Lower leg skin (tissue), 4 donors: Measurements from ENCODE around the gene LIAS. TPM values are rescaled to one million over a fixed set of nuclear protein-coding genes. Genes with fewer than 3 reads are reported as not detected.

ENCODE experiments used
- DNase-seq, 2 donors: peaks; one replicate each; pipeline ENCODE4 v3.0.0-alpha.2; 2019; ENCODE audit warnings: low spot score in 2 of 2
- H3K4me3 ChIP-seq: fragments of 200-600 bp; sonication (generic); 2 replicates; pipeline ENCODE4 v1.5.1; 2017; ENCODE audit warnings: mild to moderate bottlenecking, low read depth; ENCODE audit not compliant: poor library complexity, severe bottlenecking
- CTCF ChIP-seq, 3 donors: fragments of 450-650 bp; IDR thresholded peaks; one replicate each; pipeline ENCODE4 v1.5.1; 2016; ENCODE audit warnings: antibody characterized with exemption in 3 of 3, mild to moderate bottlenecking in 3 of 3, moderate library complexity in 2 of 3
- POLR2A ChIP-seq, 2 donors: fragments of 450-650 bp; IDR thresholded peaks; one replicate each; pipeline ENCODE4 v1.6.1; 2016 to 2017; ENCODE audit warnings: antibody characterized with exemption in 2 of 2, mild to moderate bottlenecking in 1 of 2, moderate library complexity in 1 of 2
- WGBS, 2 donors: methylation state at CpG; one replicate each; pipeline ENCODE4 v1.1.5; 2018; 5-methylcytosine and 5-hydroxymethylcytosine counted together
- intact Hi-C: fragments of 100-400 bp; cut with DNase I; formaldehyde crosslinking; loops from one replicate; pipeline ENCODE4 v1.15.0; 2023; ENCODE audit warnings: low total_unique reads
- total RNA-seq, 4 donors: library from RNA; depleted of rRNA; stranded (reverse); fragments of >200 nt; gene quantifications; one replicate each; pipeline ENCODE4 v1.1.0, GENCODE V29; 2016

The LIAS gene
- total RNA-seq, 4 donors from 2014 or later, result 10.1 to 18.5 (median 12.4) TPM

GRCh38 chr4:39521253-39521919 is 62.5 kb downstream of the LIAS start:
- no peak for TF ChIP-seq POLR2A (IDR thresholded peaks at IDR 0.05)
- no peak for TF ChIP-seq CTCF (IDR thresholded peaks at IDR 0.05)
- intact Hi-C loops, result loop anchor here (10.0 kb wide), 1 partner anchor 113 kb away; the partner anchor contains the start of gene SMIM14
- WGBS, 2 donors, result 49 to 57% methylated on average over 5 of the region's 5 CpGs
- DNase-seq, result no peak
- no peak overlapping the region for H3K4me3 ChIP-seq

GRCh38 chr4:39522068-39522467 is 63.2 kb downstream of the LIAS start:
- H3K4me3 ChIP-seq, result no peak overlapping the region
- TF ChIP-seq CTCF (IDR thresholded peaks at IDR 0.05), result no peak
- TF ChIP-seq POLR2A (IDR thresholded peaks at IDR 0.05), result no peak
- intact Hi-C loops, result loop anchor here (10.0 kb wide), 1 partner anchor 113 kb away; the partner anchor contains the start of gene SMIM14
- DNase-seq, result no peak
- WGBS, 2 donors, result 19 to 66% methylated on average over 2 of the region's 2 CpGs

- intact Hi-C loops, result loop anchor here (10.0 kb wide), 1 partner anchor 110 kb away; the partner anchor contains the start of gene SMIM14
- DNase-seq, result no peak
- H3K4me3 ChIP-seq, result no peak overlapping the region
- TF ChIP-seq POLR2A (IDR thresholded peaks at IDR 0.05), result no peak
- WGBS, 2 donors, result 83% methylated on average over 7 of the region's 7 CpGs
Measured at GRCh38 chr4:39524161-39524957, 65.5 kb downstream of the LIAS start.

GRCh38 chr4:39525822-39526690 is 67.2 kb downstream of the LIAS start:
- 17% methylated on average over 9 of the region's 9 CpGs for WGBS, 2 donors
- peak overlapping the region; percentile 71 for H3K4me3 ChIP-seq
- TF ChIP-seq CTCF (IDR thresholded peaks at IDR 0.05), result no peak
- TF ChIP-seq POLR2A (IDR thresholded peaks at IDR 0.05), result no peak
- DNase-seq, result no peak
- intact Hi-C loops, result loop anchor here (10.0 kb wide), 1 partner anchor 109 kb away; the partner anchor contains the start of gene SMIM14

GRCh38 chr4:39526765-39527295 is 68.0 kb downstream of the LIAS start:
- DNase-seq, result peak; percentile 23 to 84
- intact Hi-C loops, result loop anchor here (10.0 kb wide), 1 partner anchor 108 kb away; the partner anchor contains the start of gene SMIM14
- WGBS, 2 donors, result 0 to 1% methylated on average over 27 to 32 of the region's 33 CpGs
- peak overlapping the region; percentile 71 for H3K4me3 ChIP-seq
- TF ChIP-seq CTCF (IDR thresholded peaks at IDR 0.05), result no peak
- TF ChIP-seq POLR2A (IDR thresholded peaks at IDR 0.05), result no peak
